Testis (tissue), 2 donors: ENCODE measurements around the gene PRMT9.

Experiments used
- POLR2A ChIP-seq: fragments of 450-650 bp; IDR thresholded peaks from one replicate; pipeline ENCODE4 v1.6.1; 2017; ENCODE audit warnings: antibody characterized with exemption, mild to moderate bottlenecking, moderate library complexity
- TF ChIP-seq, protein P1 (sequence below), 3 experiments: fragments of 450-650 bp in 2 of 3; fragments of 200-600 bp in 1 of 3; sonication (generic) in 1 of 3; IDR thresholded peaks; one replicate each; pipeline ENCODE4 v1.5.1; 2016 to 2019; ENCODE audit warnings: antibody characterized with exemption in 3 of 3, mild to moderate bottlenecking in 2 of 3, moderate library complexity in 1 of 3

DNA sequence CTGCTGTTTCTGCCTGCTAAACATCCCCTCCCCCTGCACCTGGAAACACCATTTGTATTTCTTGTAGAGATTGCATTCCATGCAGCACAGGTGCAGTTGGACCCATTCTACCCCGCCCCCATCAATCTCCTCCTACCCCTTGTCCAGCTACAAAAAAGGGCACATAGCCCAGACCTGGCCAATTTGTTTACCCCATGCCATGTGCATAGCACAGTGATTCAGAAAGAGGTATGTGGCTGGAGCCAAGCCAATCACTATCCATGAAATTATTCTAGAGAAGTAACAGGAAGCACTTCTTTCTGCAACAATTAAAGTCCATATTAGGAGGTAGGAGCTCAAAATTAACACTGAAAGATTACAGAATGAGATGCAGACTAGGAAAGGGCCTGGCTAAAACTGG is 87.0 kb downstream of the PRMT9 start:
- TF ChIP-seq, protein P1, sequence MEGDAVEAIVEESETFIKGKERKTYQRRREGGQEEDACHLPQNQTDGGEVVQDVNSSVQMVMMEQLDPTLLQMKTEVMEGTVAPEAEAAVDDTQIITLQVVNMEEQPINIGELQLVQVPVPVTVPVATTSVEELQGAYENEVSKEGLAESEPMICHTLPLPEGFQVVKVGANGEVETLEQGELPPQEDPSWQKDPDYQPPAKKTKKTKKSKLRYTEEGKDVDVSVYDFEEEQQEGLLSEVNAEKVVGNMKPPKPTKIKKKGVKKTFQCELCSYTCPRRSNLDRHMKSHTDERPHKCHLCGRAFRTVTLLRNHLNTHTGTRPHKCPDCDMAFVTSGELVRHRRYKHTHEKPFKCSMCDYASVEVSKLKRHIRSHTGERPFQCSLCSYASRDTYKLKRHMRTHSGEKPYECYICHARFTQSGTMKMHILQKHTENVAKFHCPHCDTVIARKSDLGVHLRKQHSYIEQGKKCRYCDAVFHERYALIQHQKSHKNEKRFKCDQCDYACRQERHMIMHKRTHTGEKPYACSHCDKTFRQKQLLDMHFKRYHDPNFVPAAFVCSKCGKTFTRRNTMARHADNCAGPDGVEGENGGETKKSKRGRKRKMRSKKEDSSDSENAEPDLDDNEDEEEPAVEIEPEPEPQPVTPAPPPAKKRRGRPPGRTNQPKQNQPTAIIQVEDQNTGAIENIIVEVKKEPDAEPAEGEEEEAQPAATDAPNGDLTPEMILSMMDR (IDR thresholded peaks at IDR 0.05) = no peak
- TF ChIP-seq POLR2A = no peak
